ENCODE results near the gene SUCLG2.

The SUCLG2 gene

GRCh38 chr3:67689806-67690205 is 35.4 kb upstream of the SUCLG2 start:
- Histone ChIP-seq H4K20me1 (ENCODE audit: control insufficient read depth, insufficient read depth, low read depth, low read length) (no peaks in the 10 kb centered on the region), H3K9me2 (replicated peaks; ENCODE audit: control insufficient read depth, low read length) (no peaks in the 10 kb centered on the region), H3K27ac (ENCODE audit: low read depth, low read length) (no peak overlapping the region), H3F3A (ENCODE audit: control insufficient read depth, insufficient read depth) (peaks cover 9% of the 10 kb centered on the region), H3K79me2 (ENCODE audit: control insufficient read depth, low read length) (no peaks in the 10 kb centered on the region), H3K9me3 (ENCODE audit: control insufficient read depth, insufficient read depth, low read length) (peaks cover 8% of the 10 kb centered on the region), H3K4me3 (ENCODE audit: low read length) (no peak overlapping the region), H3K4me1 (ENCODE audit: control insufficient read depth, low read length) (peaks cover 26% of the 10 kb centered on the region), H3K4me2 (ENCODE audit: low read length) (no peak overlapping the region), H3K27me3 (ENCODE audit: control insufficient read depth, low read length) (no peaks in the 10 kb centered on the region), H3K36me3 (ENCODE audit: control insufficient read depth, low read length) (peaks cover 12% of the 10 kb centered on the region)
- TF ChIP-seq CTCF (IDR thresholded peaks at IDR 0.05; ENCODE audit: low read depth, low read length, poor library complexity, severe bottlenecking) = no peak
- no peak for TF ChIP-seq EZH2phosphoT487 (IDR thresholded peaks at IDR 0.05; ENCODE audit: borderline replicate concordance, low read length)

- peaks cover 9% of the 10 kb centered on the region for H3F3A ChIP-seq (ENCODE audit: control insufficient read depth, insufficient read depth)
- no peaks in the 10 kb centered on the region for H4K20me1 ChIP-seq (ENCODE audit: control insufficient read depth, insufficient read depth, low read depth, low read length)
- peaks cover 8% of the 10 kb centered on the region for H3K9me3 ChIP-seq (ENCODE audit: control insufficient read depth, insufficient read depth, low read length)
- no peak overlapping the region for H3K4me3 ChIP-seq (ENCODE audit: low read length)
- H3K27ac ChIP-seq (ENCODE audit: low read depth, low read length) = no peak overlapping the region
- TF ChIP-seq EZH2phosphoT487 (IDR thresholded peaks at IDR 0.05; ENCODE audit: borderline replicate concordance, low read length) = no peak
- TF ChIP-seq CTCF (IDR thresholded peaks at IDR 0.05; ENCODE audit: low read depth, low read length, poor library complexity, severe bottlenecking) = no peak
- H3K79me2 ChIP-seq (ENCODE audit: control insufficient read depth, low read length) = no peaks in the 10 kb centered on the region
- H3K9me2 ChIP-seq (replicated peaks; ENCODE audit: control insufficient read depth, low read length) = no peaks in the 10 kb centered on the region
- no peaks in the 10 kb centered on the region for H3K27me3 ChIP-seq (ENCODE audit: control insufficient read depth, low read length)
- H3K36me3 ChIP-seq (ENCODE audit: control insufficient read depth, low read length) = peaks cover 25% of the 10 kb centered on the region
- H3K4me2 ChIP-seq (ENCODE audit: low read length) = no peak overlapping the region
- H3K4me1 ChIP-seq (ENCODE audit: control insufficient read depth, low read length) = peaks cover 42% of the 10 kb centered on the region
Measured at GRCh38 chr3:67688231-67688630, 33.8 kb upstream of the SUCLG2 start.

- H3K4me1 ChIP-seq (ENCODE audit: control insufficient read depth, low read length) = peaks cover 44% of the 10 kb centered on the region
- peak overlapping the region; percentile 92 for H3K27ac ChIP-seq (ENCODE audit: low read depth, low read length)
- H3K4me2 ChIP-seq (ENCODE audit: low read length) = peak overlapping the region; percentile 83
- peaks cover 8% of the 10 kb centered on the region for H3K9me3 ChIP-seq (ENCODE audit: control insufficient read depth, insufficient read depth, low read length)
- H3F3A ChIP-seq (ENCODE audit: control insufficient read depth, insufficient read depth) = peaks cover 9% of the 10 kb centered on the region
- no peaks in the 10 kb centered on the region for H3K9me2 ChIP-seq (replicated peaks; ENCODE audit: control insufficient read depth, low read length)
- no peaks in the 10 kb centered on the region for H4K20me1 ChIP-seq (ENCODE audit: control insufficient read depth, insufficient read depth, low read depth, low read length)
- H3K79me2 ChIP-seq (ENCODE audit: control insufficient read depth, low read length) = no peaks in the 10 kb centered on the region
- no peaks in the 10 kb centered on the region for H3K27me3 ChIP-seq (ENCODE audit: control insufficient read depth, low read length)
- H3K4me3 ChIP-seq (ENCODE audit: low read length) = peak overlapping the region; percentile 66
- H3K36me3 ChIP-seq (ENCODE audit: control insufficient read depth, low read length) = peaks cover 25% of the 10 kb centered on the region
- no peak for TF ChIP-seq EZH2phosphoT487 (IDR thresholded peaks at IDR 0.05; ENCODE audit: borderline replicate concordance, low read length)
- no peak for TF ChIP-seq CTCF (IDR thresholded peaks at IDR 0.05; ENCODE audit: low read depth, low read length, poor library complexity, severe bottlenecking)
Measured at GRCh38 chr3:67686069-67686468, 31.7 kb upstream of the SUCLG2 start.

Data from DOHH2 (cell line).